Esophagus squamous epithelium (tissue), 5 donors: ENCODE measurements around the gene MTHFD2L. TPM values are rescaled to one million over a fixed set of nuclear protein-coding genes. Genes with fewer than 3 reads are reported as not detected.
"Not testable (repeated sequence)": the region's sequence is repeated elsewhere in the genome, so short reads cannot be mapped to it uniquely, and the experiment has no call there.

Source experiments
- DNase-seq: peaks from one replicate; lab custom pipeline; 2025; lab: John Stamatoyannopoulos, UW
- H3K27ac ChIP-seq, 4 donors: fragments of 200-600 bp; sonication (generic); one replicate each; pipeline ENCODE4 v1.5.1; 2016 to 2019; ENCODE audit warnings: mild to moderate bottlenecking in 1 of 4
- H3K27me3 ChIP-seq, 4 donors: fragments of 200-600 bp; sonication (generic); 1 replicate in 3 of 4; 2 replicates in 1 of 4; pipeline versions ENCODE4 v1.5.1 to v1.6.0; 2017 to 2021; ENCODE audit warnings: antibody characterized with exemption in 1 of 4
- H3K36me3 ChIP-seq, 3 donors: fragments of 200-600 bp; sonication (generic); one replicate each; pipeline ENCODE4 v1.5.1; 2016 to 2019
- H3K4me1 ChIP-seq, 3 donors: fragments of 200-600 bp; sonication (generic); one replicate each; pipeline ENCODE4 v1.5.1; 2017 to 2019
- H3K4me3 ChIP-seq, 4 donors: fragments of 200-600 bp; sonication (generic); 1 replicate in 3 of 4; 2 replicates in 1 of 4; pipeline ENCODE4 v1.5.1; 2016 to 2019; ENCODE audit warnings: mild to moderate bottlenecking in 2 of 4, moderate library complexity in 1 of 4
- H3K9me3 ChIP-seq, 3 donors: fragments of 200-600 bp; sonication (generic); one replicate each; pipeline ENCODE4 v1.5.1; 2016 to 2019
- POLR2A ChIP-seq, 4 donors: fragments of 450-650 bp; IDR thresholded peaks; one replicate each; pipeline ENCODE4 v1.6.1; 2017; ENCODE audit warnings: antibody characterized with exemption in 4 of 4, mild to moderate bottlenecking in 4 of 4, moderate library complexity in 3 of 4
- WGBS, 2 donors: methylation state at CpG; one replicate each; pipeline ENCODE4 v1.1.5; 2018; 5-methylcytosine and 5-hydroxymethylcytosine counted together
- intact Hi-C: fragments of 100-400 bp; cut with DNase I; formaldehyde crosslinking; loops from one replicate; pipeline ENCODE4 v1.15.0; 2022
- total RNA-seq, 4 donors: library from RNA; depleted of rRNA; stranded (reverse); fragments of >200 nt; gene quantifications; one replicate each; pipeline ENCODE4 v1.1.0, GENCODE V29; 2016
- TF ChIP-seq, protein P1 (sequence below), 6 experiments: fragments of 450-650 bp in 4 of 6; fragments of 200-600 bp in 2 of 6; sonication (generic) in 2 of 6; IDR thresholded peaks; one replicate each; pipeline ENCODE4 v1.5.1; 2016 to 2019; ENCODE audit warnings: antibody characterized with exemption in 6 of 6, mild to moderate bottlenecking in 4 of 6, moderate library complexity in 4 of 6
- donor health status: DM: yes; HTN: yes; CAD: no.

Gene MTHFD2L
- total RNA-seq, 4 donors from 2014 or later, result 9.9 to 22.9 (median 19.1) TPM

DNA sequence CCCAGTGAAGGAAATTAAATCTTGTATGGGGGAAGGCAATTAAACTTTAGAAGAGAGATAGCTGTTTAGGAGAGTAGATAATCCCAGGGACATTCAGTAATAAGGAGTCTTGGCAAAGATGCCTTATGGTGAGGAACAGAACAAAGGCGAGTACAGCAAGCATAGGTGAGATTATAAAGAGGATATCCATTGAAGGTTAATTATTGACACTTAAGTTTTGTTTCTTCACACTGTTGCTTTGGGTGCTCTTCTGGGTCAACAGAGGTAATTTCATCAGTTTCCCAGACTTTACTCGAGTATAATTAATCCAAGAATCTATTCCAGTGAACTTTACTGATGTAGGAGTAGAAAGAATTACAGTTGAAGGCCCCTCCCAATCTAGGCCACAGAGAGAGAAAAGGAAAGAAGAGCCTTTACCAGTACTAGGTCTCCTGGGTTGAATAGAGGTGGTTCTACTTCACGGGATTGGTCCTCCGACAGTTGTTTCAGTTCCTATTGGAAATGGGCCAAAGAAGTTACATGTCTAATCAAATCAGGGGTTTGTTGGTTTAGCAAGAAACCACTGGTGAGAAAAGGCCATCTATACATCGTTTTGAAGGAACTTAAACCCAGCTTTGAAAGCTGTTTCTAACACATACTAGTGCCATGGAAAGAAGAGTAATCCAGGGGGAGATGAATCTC is 177.6 kb downstream of the MTHFD2L start:
- no peak overlapping the region for H3K4me3 ChIP-seq
- no peak overlapping the region for H3K27ac ChIP-seq
- no peak for DNase-seq
- TF ChIP-seq POLR2A (IDR thresholded peaks at IDR 0.05), result no peak
- TF ChIP-seq, protein P1, sequence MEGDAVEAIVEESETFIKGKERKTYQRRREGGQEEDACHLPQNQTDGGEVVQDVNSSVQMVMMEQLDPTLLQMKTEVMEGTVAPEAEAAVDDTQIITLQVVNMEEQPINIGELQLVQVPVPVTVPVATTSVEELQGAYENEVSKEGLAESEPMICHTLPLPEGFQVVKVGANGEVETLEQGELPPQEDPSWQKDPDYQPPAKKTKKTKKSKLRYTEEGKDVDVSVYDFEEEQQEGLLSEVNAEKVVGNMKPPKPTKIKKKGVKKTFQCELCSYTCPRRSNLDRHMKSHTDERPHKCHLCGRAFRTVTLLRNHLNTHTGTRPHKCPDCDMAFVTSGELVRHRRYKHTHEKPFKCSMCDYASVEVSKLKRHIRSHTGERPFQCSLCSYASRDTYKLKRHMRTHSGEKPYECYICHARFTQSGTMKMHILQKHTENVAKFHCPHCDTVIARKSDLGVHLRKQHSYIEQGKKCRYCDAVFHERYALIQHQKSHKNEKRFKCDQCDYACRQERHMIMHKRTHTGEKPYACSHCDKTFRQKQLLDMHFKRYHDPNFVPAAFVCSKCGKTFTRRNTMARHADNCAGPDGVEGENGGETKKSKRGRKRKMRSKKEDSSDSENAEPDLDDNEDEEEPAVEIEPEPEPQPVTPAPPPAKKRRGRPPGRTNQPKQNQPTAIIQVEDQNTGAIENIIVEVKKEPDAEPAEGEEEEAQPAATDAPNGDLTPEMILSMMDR (IDR thresholded peaks at IDR 0.05), result no peak
- WGBS, 2 donors, result 58 to 84% methylated on average over 5 of the region's 5 CpGs
- intact Hi-C loops, result no loop called here
- H3K27me3 ChIP-seq, result no peaks in the 10 kb centered on the region
- no peaks in the 10 kb centered on the region for H3K36me3 ChIP-seq
- H3K4me1 ChIP-seq, result no peaks in the 10 kb centered on the region
- H3K9me3 ChIP-seq, result no peaks in the 10 kb centered on the region

DNA sequence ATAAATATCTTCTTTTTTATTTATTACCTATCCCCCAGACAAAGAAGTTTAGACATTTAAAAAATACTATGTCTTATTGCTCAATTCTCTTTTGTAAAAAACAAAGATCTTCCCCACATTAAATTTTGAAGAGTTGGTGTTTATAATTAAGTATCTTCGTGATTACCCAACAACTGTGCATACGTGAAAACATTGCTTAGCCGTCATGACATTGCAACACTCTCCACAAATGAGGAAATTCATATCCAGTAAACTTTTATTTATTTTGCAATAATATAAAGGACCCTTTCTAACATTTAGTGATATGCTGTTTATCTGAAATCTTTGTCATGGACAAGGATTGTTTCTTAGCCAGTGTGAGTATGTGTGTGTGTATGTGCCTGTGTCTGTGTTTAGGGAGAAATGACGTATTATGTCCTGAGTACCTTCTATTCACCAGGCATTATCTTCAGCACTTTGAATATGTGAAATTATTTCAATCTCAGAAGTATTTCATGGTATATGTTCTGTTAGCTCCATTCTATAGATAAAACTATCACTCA is 180.9 kb downstream of the MTHFD2L start:
- H3K9me3 ChIP-seq, result peaks cover 0 to 3% (median 3%) of the 10 kb centered on the region in 3 donors
- no peak overlapping the region for H3K4me3 ChIP-seq
- H3K4me1 ChIP-seq, result no peaks in the 10 kb centered on the region
- intact Hi-C loops, result no loop called here
- no peak for TF ChIP-seq POLR2A (IDR thresholded peaks at IDR 0.05)
- TF ChIP-seq, protein P1 (IDR thresholded peaks at IDR 0.05), result no peak
- H3K36me3 ChIP-seq, result no peaks in the 10 kb centered on the region
- 71 to 74% methylated on average over 4 of the region's 4 CpGs for WGBS, 2 donors
- DNase-seq, result no peak
- no peaks in the 10 kb centered on the region for H3K27me3 ChIP-seq
- peak overlapping the region in 1 of 4 donors; percentile 5 for H3K27ac ChIP-seq

- intact Hi-C loops, result no loop called here
- peak overlapping the region in 1 of 4 donors; percentile 5 for H3K27ac ChIP-seq
Observed at GRCh38 chr4:74339501-74339900, 181.6 kb downstream of the MTHFD2L start.

DNA sequence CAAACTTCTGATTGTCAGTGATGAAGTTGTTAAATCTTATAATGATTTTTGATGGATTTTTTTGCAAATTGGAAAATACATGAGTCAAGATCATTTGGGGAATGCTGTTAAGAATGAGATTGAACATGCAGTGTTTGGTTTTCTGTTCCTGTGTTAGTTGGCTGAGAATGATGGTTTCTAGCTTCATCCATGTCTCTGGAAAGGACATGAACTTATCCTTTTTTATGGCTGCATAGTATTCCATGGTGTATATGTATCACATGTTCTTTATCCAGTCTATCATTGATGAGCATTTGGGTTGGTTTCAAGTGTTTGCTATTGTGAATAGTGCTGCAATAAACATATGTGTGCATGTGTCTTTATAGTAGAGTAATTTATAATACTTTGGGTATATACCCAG is 182.5 kb downstream of the MTHFD2L start:
- H3K27me3 ChIP-seq, H3K27ac ChIP-seq, H3K4me1 ChIP-seq, intact Hi-C loops, DNase-seq, H3K4me3 ChIP-seq, H3K36me3 ChIP-seq: not testable (repeated sequence)
- peaks cover 0 to 14% (median 11%) of the 10 kb centered on the region in 3 donors for H3K9me3 ChIP-seq

More at GRCh38 chr4:74339501-74339900, 181.6 kb downstream of the MTHFD2L start:
- peaks cover 0 to 10% (median 9%) of the 10 kb centered on the region in 3 donors for H3K9me3 ChIP-seq
- H3K4me3 ChIP-seq, result no peak overlapping the region
- no peaks in the 10 kb centered on the region for H3K4me1 ChIP-seq
- no peaks in the 10 kb centered on the region for H3K36me3 ChIP-seq
- TF ChIP-seq POLR2A (IDR thresholded peaks at IDR 0.05), result no peak
- TF ChIP-seq, protein P1 (IDR thresholded peaks at IDR 0.05), result no peak
- no peak for DNase-seq
- no peaks in the 10 kb centered on the region for H3K27me3 ChIP-seq

DNA sequence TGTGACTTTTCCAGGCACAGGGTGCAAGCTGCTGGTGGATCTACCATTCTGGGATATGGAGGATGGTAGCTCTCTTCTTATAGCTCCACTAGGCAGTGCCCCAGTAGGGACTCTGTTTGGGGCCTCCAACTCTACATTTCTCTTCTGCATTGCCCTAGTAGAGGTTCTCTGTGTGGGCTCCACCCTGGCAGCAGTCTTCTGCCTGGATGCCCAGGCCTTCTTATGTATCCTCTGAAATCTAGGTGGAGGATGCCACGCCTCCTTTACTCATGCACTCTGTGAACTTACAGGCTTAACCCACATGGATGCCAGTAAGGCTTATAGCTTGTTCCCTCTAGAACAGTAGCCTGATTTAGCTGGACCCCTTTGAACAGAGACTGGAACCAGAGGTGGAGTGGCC is 186.1 kb downstream of the MTHFD2L start:
- Histone ChIP-seq H3K4me1 (no peaks in the 10 kb centered on the region), H3K4me3 (no peak overlapping the region), H3K36me3 (no peaks in the 10 kb centered on the region), H3K27me3 (no peaks in the 10 kb centered on the region), H3K27ac (no peak overlapping the region), H3K9me3 (peaks cover 0 to 14% (median 11%) of the 10 kb centered on the region in 3 donors)
- WGBS, 2 donors, result 60 to 67% methylated on average over 1 of the region's 1 CpG
- intact Hi-C loops, result no loop called here
- no peak for TF ChIP-seq POLR2A (IDR thresholded peaks at IDR 0.05)
- TF ChIP-seq, protein P1 (IDR thresholded peaks at IDR 0.05), result no peak
- DNase-seq, result no peak

Other genes starting within 250 kb of the MTHFD2L start
- not detected for gene PF4, start 176.1 kb upstream of the MTHFD2L start, total RNA-seq
- gene PPBP, start 169.9 kb upstream of the MTHFD2L start, total RNA-seq, result under 1 TPM in 1 of 4 donors, not detected in 3; 0.92 TPM
- gene CXCL5, start 159.4 kb upstream of the MTHFD2L start, total RNA-seq, result under 1 TPM in 2 of 4 donors, not detected in 2; 0.23 to 0.70 TPM
- 1 to 10 TPM in 1 of 4 donors, not detected in 3; 3.2 TPM for gene CXCL3, start 119.4 kb upstream of the MTHFD2L start, total RNA-seq
- gene CXCL2, start 58.9 kb upstream of the MTHFD2L start, total RNA-seq, result 1 to 10 TPM in 3 of 4 donors, under 1 TPM in 1; 0.64 to 4.8 (median 2.2) TPM
- gene EPGN, start 150.4 kb downstream of the MTHFD2L start, total RNA-seq, result 100 to 1,000 TPM in 1 of 4 donors, 10 to 100 TPM in 3; 48.8 to 118 (median 62.7) TPM
- 100 to 1,000 TPM in 1 of 4 donors, 10 to 100 TPM in 2, 1 to 10 TPM in 1; 8.0 to 122 (median 11.9) TPM for gene EREG, start 207.0 kb downstream of the MTHFD2L start, total RNA-seq